NAMALWA (cell line): Measurements from ENCODE around the gene PLEKHG3.

Experiments
- DNase-seq: peaks from one replicate; pipeline ENCODE4 v3.0.0-alpha.2; 2015; ENCODE audit warnings: low spot score

The PLEKHG3 gene

GRCh38 chr14:64786296-64787149, 82.3 kb downstream of the PLEKHG3 start:
- no peak for DNase-seq

DNA sequence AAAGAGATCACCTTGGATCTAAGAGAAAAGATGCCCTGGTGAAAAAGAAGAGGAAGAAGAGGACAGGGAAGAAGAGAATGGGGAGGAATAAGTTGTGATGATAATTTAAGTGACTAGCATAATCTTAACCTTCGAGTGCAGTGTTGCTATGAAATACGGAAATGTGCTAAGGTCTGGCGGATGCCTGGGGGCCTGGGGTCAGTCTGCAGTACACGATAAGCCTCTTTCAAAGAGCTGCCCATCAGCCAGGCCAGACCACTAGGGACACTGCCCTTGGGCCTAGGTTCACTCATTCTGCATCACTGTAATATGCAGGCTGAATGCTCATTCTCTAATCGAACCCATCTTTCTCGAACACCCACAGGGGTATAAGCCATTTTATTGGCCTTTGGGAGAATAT, 83.4 kb downstream of the PLEKHG3 start:
- DNase-seq = no peak

- DNase-seq = no peak
Measured at GRCh38 chr14:64788706-64789105, 84.5 kb downstream of the PLEKHG3 start.

DNA sequence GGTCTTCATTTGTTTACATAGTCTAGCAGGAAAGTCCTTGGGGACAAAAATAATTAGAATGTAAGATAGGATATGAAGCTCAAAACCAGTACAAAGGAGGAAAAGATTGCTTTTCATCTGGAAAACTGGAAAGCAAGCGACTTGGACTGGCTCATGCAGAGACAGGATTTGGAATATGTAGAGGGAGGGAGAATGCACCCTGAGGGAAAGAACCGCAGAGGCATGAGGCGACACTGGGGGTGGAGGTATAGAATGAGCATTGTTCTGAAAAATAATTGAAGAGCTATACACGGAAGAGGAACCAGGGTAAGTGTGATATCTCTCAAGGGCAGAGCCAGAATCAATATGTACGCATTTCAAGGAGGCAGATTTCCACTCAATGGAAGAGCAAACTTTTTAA, 85.5 kb downstream of the PLEKHG3 start:
- DNase-seq = no peak

DNA sequence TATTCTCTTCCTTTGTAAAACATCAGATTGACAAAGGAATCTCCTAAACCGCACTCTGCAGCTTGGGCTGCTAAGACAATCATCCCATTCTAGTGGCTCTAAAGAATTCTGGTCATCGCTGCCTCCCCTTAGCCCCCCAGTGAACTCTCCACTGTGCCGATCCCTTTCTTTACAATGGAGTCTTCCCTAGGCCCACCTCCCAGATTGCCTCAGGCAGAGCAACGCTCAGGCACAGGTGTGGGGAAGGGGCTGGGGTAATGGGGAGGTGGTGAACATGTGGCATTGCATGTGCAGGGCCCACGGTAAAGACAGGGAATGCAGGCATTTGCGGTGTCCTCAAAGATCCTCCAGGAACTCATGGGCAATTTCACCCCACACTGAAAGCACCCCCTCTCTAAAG, 86.3 kb downstream of the PLEKHG3 start:
- DNase-seq = no peak

DNA sequence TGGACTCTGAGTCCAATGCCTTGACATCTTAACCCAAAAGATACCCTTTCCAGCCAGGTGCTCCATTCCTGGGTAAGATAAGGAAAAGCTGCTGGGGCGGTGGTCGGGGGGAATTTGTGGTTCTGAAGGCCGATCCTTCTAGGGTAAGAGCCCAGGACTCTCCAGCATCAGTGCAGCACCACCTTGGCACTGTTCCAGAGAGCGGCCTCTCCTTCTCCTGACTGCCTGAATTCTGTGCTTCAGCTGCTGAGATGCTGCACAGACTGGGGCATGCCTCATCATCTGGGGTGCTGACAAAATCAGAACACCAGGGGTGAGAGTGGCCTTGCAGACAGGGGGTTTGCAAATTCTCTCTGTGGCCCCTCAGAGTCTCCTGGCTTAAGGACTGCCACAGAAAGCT, 88.0 kb downstream of the PLEKHG3 start:
- DNase-seq = no peak

- DNase-seq = no peak
Measured at GRCh38 chr14:64792871-64793560, 88.8 kb downstream of the PLEKHG3 start.

- no peak for DNase-seq
Measured at GRCh38 chr14:64795211-64795610, 91.0 kb downstream of the PLEKHG3 start.

DNA sequence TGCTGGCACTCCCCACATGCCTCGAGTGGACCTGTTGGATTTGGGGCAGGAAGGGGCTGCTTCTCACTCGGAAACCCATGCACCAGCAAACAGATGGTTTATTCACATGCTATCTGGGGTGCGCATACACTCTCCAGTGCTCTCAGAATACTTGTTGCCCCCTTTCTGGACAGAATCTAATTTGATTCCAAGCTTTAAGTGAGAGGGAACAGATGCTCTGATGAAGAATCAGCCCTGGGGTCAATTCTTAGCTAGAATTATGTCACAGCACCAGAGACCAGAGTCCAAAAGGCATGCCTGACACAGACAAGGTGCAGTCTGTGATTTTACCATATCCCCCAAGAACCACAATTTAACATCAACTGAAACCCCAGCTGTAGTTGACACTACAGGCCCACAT, 91.7 kb downstream of the PLEKHG3 start:
- DNase-seq = no peak

GRCh38 chr14:64796369-64796768, 92.1 kb downstream of the PLEKHG3 start:
- no peak for DNase-seq

DNA sequence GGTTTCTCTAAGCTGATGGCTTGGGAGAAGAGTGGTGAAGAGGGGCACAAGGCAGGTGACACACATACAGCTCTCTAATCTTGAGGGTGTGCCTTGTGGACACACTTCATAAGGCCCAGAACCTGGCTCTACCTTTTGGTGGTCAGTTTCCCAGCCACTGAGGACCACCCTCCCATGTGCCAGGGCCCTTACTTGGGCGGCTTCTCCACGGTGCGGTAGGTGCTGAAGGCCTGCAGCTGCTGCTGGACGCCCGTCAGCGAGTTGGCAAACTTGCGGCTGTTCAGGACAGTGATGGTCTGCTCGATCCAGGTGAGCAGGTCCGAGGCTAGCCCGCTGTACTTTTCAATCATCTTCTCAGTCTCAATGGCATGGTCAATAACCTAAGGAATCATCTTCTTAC, 95.3 kb downstream of the PLEKHG3 start:
- no peak for DNase-seq
